ENCODE data around the gene RPS4Y2. TPM values are rescaled to one million over a fixed set of nuclear protein-coding genes. Genes with fewer than 3 reads are reported as not detected.

The RPS4Y2 gene
- total and polyA plus RNA-seq, 2 of the 13 experiments (the other 11 are each of a cell fraction or from before 2014, with no cell fraction given) = not detected

DNA sequence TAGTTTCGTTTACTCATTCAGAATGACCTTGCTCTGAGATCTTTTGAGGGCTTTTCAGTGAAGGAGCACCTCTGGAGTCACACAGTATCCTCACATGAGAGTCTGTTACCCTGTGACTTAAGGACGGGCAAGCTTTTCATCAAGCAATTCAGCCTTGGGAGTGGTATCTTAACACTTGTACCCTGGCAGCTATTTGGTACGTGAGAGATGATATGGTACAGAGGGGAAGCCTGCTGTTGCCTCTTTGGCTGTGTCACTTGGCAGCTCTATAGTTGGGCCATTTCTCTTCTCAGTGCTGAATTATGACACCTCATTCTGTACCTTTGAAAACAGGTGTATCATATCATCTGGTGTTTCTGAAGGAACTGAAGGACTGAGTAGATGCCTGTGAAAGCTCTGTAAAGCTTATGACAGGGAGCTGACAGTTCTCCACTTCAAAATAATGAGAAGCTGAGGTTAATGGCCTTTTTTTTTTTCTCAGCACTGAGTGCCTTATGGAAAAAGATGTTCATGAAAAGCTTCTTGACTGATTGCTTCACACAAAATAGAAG is 24.3 kb downstream of the RPS4Y2 start (continued):
- TF ChIP-seq ZC3H13 (CRISPR knock-in tag; IDR thresholded peaks at IDR 0.05) (no peak), IKZF1 (IDR thresholded peaks at IDR 0.05) (no peak), PHF8 (CRISPR knock-in tag; IDR thresholded peaks at IDR 0.05) (no peak), KLF15 (CRISPR knock-in tag; IDR thresholded peaks at IDR 0.05; ENCODE audit: borderline replicate concordance) (no peak), ZBTB20 (CRISPR knock-in tag; IDR thresholded peaks at IDR 0.05; ENCODE audit: borderline replicate concordance, low read depth) (no peak), NFRKB (IDR thresholded peaks at IDR 0.05) (no peak), MTF2 (CRISPR knock-in tag; IDR thresholded peaks at IDR 0.05; ENCODE audit: borderline replicate concordance) (no peak), NR2F6 (IDR thresholded peaks at IDR 0.05) (no peak), NR2F6 (CRISPR knock-in tag; IDR thresholded peaks at IDR 0.05) (no peak), RELA (CRISPR knock-in tag; IDR thresholded peaks at IDR 0.05) (no peak), PITX1 (CRISPR knock-in tag; IDR thresholded peaks at IDR 0.05) (no peak), PRMT3 (CRISPR knock-in tag; IDR thresholded peaks at IDR 0.05; ENCODE audit: borderline replicate concordance, low read depth) (no peak)
- TF ChIP-seq, protein P1, sequence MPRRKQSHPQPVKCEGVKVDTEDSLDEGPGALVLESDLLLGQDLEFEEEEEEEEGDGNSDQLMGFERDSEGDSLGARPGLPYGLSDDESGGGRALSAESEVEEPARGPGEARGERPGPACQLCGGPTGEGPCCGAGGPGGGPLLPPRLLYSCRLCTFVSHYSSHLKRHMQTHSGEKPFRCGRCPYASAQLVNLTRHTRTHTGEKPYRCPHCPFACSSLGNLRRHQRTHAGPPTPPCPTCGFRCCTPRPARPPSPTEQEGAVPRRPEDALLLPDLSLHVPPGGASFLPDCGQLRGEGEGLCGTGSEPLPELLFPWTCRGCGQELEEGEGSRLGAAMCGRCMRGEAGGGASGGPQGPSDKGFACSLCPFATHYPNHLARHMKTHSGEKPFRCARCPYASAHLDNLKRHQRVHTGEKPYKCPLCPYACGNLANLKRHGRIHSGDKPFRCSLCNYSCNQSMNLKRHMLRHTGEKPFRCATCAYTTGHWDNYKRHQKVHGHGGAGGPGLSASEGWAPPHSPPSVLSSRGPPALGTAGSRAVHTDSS (CRISPR knock-in tag; conservative IDR thresholded peaks at IDR 0.05) = no peak

GRCh38 chrY:20780776-20781175 is 24.9 kb downstream of the RPS4Y2 start:
- in situ Hi-C loops (cut with HindIII; ENCODE audit: extremely low pct_ligation_motif_present, low pct_unique_long_range_greater_than_20kb) (no loop called here), intact Hi-C loops (cut with micrococcal nuclease; ENCODE audit: unreplicated experiment) (no loop called here)
- BruUV-seq (replicated peaks) = no TSS peak
- Histone ChIP-seq H3K4me1 (ENCODE audit: insufficient read depth, low read length) (no peaks in the 10 kb centered on the region), H4K20me1 (ENCODE audit: insufficient read depth, low read length) (no peaks in the 10 kb centered on the region), H3K79me2 (ENCODE audit: insufficient read depth, low read length) (no peaks in the 10 kb centered on the region), H3K36me3 (replicated peaks in 1 of 2; ENCODE audit: control insufficient read depth in 1 of 2, insufficient read depth in 2 of 2, low read length in 2 of 2) (no peaks in the 10 kb centered on the region), H3K9ac (ENCODE audit: insufficient read depth, low read depth, low read length) (no peak overlapping the region), H2AFZ (ENCODE audit: low read length) (no peak overlapping the region), H3K27ac (ENCODE audit: extremely low read length, insufficient read depth, low read length) (no peak overlapping the region), H3K4me2 (ENCODE audit: low read depth, low read length) (no peak overlapping the region), H3K9me3 (ENCODE audit: low read length) (no peaks in the 10 kb centered on the region), H3K27me3 (ENCODE audit: control insufficient read depth in 1 of 2, insufficient read depth in 2 of 2, low read length in 2 of 2) (no peaks in the 10 kb centered on the region), H3K4me3 (replicated peaks in 1 of 3; ENCODE audit: insufficient read depth in 1 of 3, low read depth in 2 of 3, low read length in 3 of 3) (no peak overlapping the region)
- DNase-seq (ENCODE audit: low spot score) (no peak), ATAC-seq (no peak), FAIRE-seq (no peak)
- no peak for TF ChIP-seq ZSCAN21 (CRISPR knock-in tag; IDR thresholded peaks at IDR 0.05; ENCODE audit: borderline replicate concordance)
- TF ChIP-seq SATB2 (CRISPR knock-in tag; IDR thresholded peaks at IDR 0.05) = no peak
- TF ChIP-seq SMAD3 (CRISPR knock-in tag; IDR thresholded peaks at IDR 0.05) = no peak
- no peak for TF ChIP-seq RORA (CRISPR knock-in tag; IDR thresholded peaks at IDR 0.05)
- TF ChIP-seq EEA1 (CRISPR knock-in tag; IDR thresholded peaks at IDR 0.05; ENCODE audit: borderline replicate concordance) = no peak
- no peak for TF ChIP-seq NR2F2 (IDR thresholded peaks at IDR 0.05; ENCODE audit: borderline replicate concordance, low read depth)
- ChIA-PET POLR2A (no interaction called here), CTCF (ENCODE audit: low intra/inter-chr PET ratio, low total read pairs) (no interaction called here)
- 5% methylated on average over 2 of the region's 2 CpGs for WGBS (ENCODE audit: low lambda C conversion rate)

Measured in HepG2 (cell line).